ENCODE results near the gene TEAD3. TPM values are rescaled to one million over a fixed set of nuclear protein-coding genes. Genes with fewer than 3 reads are reported as not detected.

The TEAD3 gene
- total and polyA plus RNA-seq, 10 of the 15 experiments (the other 5 are each of a cell fraction or from before 2014, with no cell fraction given), result 0.02 to 0.28 (median 0.18) TPM; not detected in 5

DNA sequence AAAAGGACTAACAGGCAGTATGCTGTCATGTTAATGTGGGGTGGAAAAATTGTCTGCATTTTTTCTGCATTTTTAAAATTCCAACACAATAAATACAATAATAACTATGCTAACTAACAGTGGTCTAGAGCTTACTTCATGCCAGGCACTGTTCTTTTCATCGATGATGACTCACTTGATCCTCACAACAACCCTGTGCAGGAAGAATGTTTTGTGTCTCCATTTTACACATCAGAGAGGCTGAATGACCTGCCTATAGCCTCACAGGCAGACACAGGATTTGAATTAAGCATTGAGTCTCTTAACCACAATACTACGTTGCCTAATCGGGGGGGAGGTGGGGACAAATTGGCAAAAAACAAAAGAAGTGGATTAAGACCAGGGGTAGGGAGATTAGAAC is 71.6 kb downstream of the TEAD3 start:
- no peak for FAIRE-seq
- H2AFZ ChIP-seq (ENCODE audit: control insufficient read depth, low read depth, low read length), result no peak overlapping the region
- no peak overlapping the region for H3K27ac ChIP-seq (ENCODE audit: control insufficient read depth, insufficient read depth)
- ChIA-PET RAD21 (ENCODE audit: unreplicated experiment) (no interaction called here), CTCF (no interaction called here), SMC1A (ENCODE audit: uncharacterized antibody, unreplicated experiment) (no interaction called here), POLR2A (no interaction called here)
- no peak overlapping the region for H3K4me2 ChIP-seq (ENCODE audit: control insufficient read depth, insufficient read depth)
- TF ChIP-seq ZNF207 (IDR thresholded peaks at IDR 0.05; ENCODE audit: borderline replicate concordance) (no peak), EGR1 (IDR thresholded peaks at IDR 0.05; ENCODE audit: borderline replicate concordance in 1 of 2, low read depth in 2 of 2, low read length in 2 of 2) (no peak), EED (IDR thresholded peaks at IDR 0.05; ENCODE audit: low read depth) (no peak), MYC (IDR thresholded peaks at IDR 0.05; ENCODE audit: insufficient read depth, insufficient read length, insufficient replicate concordance, low read length, severe bottlenecking) (no peak), SIX5 (IDR thresholded peaks at IDR 0.05; ENCODE audit: low read depth, low read length, severe bottlenecking) (no peak), POLR2AphosphoS2 (IDR thresholded peaks at IDR 0.05; ENCODE audit: low read depth, low read length) (no peak), HDAC2 (IDR thresholded peaks at IDR 0.05) (no peak), SUPT20H (IDR thresholded peaks at IDR 0.05; ENCODE audit: borderline replicate concordance, control insufficient read depth, low read depth, low read length) (no peak), PAX8 (IDR thresholded peaks at IDR 0.05) (no peak), RB1 (IDR thresholded peaks at IDR 0.05; ENCODE audit: borderline replicate concordance) (no peak), ZNF622 (IDR thresholded peaks at IDR 0.05) (no peak), ETV6 (conservative IDR thresholded peaks at IDR 0.05 in 1 of 2, IDR thresholded peaks at IDR 0.05 in 1 of 2; ENCODE audit: borderline replicate concordance in 1 of 2, low read depth in 1 of 2) (no peak), YY1 (IDR thresholded peaks at IDR 0.05; ENCODE audit: low read depth, low read length) (no peak)
- TF ChIP-seq, protein P1, sequence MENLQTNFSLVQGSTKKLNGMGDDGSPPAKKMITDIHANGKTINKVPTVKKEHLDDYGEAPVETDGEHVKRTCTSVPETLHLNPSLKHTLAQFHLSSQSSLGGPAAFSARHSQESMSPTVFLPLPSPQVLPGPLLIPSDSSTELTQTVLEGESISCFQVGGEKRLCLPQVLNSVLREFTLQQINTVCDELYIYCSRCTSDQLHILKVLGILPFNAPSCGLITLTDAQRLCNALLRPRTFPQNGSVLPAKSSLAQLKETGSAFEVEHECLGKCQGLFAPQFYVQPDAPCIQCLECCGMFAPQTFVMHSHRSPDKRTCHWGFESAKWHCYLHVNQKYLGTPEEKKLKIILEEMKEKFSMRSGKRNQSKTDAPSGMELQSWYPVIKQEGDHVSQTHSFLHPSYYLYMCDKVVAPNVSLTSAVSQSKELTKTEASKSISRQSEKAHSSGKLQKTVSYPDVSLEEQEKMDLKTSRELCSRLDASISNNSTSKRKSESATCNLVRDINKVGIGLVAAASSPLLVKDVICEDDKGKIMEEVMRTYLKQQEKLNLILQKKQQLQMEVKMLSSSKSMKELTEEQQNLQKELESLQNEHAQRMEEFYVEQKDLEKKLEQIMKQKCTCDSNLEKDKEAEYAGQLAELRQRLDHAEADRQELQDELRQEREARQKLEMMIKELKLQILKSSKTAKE (IDR thresholded peaks at IDR 0.05; ENCODE audit: low read depth, poor library complexity, severe bottlenecking), result no peak
- TF ChIP-seq, protein P2, sequence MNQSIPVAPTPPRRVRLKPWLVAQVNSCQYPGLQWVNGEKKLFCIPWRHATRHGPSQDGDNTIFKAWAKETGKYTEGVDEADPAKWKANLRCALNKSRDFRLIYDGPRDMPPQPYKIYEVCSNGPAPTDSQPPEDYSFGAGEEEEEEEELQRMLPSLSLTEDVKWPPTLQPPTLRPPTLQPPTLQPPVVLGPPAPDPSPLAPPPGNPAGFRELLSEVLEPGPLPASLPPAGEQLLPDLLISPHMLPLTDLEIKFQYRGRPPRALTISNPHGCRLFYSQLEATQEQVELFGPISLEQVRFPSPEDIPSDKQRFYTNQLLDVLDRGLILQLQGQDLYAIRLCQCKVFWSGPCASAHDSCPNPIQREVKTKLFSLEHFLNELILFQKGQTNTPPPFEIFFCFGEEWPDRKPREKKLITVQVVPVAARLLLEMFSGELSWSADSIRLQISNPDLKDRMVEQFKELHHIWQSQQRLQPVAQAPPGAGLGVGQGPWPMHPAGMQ (IDR thresholded peaks at IDR 0.05; ENCODE audit: borderline replicate concordance), result no peak
- TF ChIP-seq, protein P3, sequence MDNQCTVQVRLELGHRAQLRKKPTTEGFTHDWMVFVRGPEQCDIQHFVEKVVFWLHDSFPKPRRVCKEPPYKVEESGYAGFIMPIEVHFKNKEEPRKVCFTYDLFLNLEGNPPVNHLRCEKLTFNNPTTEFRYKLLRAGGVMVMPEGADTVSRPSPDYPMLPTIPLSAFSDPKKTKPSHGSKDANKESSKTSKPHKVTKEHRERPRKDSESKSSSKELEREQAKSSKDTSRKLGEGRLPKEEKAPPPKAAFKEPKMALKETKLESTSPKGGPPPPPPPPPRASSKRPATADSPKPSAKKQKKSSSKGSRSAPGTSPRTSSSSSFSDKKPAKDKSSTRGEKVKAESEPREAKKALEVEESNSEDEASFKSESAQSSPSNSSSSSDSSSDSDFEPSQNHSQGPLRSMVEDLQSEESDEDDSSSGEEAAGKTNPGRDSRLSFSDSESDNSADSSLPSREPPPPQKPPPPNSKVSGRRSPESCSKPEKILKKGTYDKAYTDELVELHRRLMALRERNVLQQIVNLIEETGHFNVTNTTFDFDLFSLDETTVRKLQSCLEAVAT (IDR thresholded peaks at IDR 0.05), result no peak
- TF ChIP-seq, protein P4, sequence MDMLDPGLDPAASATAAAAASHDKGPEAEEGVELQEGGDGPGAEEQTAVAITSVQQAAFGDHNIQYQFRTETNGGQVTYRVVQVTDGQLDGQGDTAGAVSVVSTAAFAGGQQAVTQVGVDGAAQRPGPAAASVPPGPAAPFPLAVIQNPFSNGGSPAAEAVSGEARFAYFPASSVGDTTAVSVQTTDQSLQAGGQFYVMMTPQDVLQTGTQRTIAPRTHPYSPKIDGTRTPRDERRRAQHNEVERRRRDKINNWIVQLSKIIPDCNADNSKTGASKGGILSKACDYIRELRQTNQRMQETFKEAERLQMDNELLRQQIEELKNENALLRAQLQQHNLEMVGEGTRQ (IDR thresholded peaks at IDR 0.05; ENCODE audit: borderline replicate concordance, low read depth, low read length), result no peak
- H3K27me3 ChIP-seq (replicated peaks in 1 of 2; ENCODE audit: control insufficient read depth in 2 of 2, insufficient read depth in 2 of 2, low read length in 1 of 2), result no peaks in the 10 kb centered on the region
- peaks cover 7% of the 10 kb centered on the region for H3K4me1 ChIP-seq (ENCODE audit: control insufficient read depth, insufficient read depth, low read length)
- H3K9ac ChIP-seq (ENCODE audit: control insufficient read depth, insufficient read depth, low read length), result no peak overlapping the region
- H3K79me2 ChIP-seq (ENCODE audit: control insufficient read depth, insufficient read depth, low read length), result no peaks in the 10 kb centered on the region
- no peak for DNase-seq (ENCODE audit: low read depth, low spot score)
- H3K36me3 ChIP-seq (ENCODE audit: control insufficient read depth in 2 of 2, insufficient read depth in 2 of 2, low read length in 1 of 2), result peaks cover 0 to 9% of the 10 kb centered on the region in 2 experiments
- no peaks in the 10 kb centered on the region for H4K20me1 ChIP-seq (ENCODE audit: control insufficient read depth, insufficient read depth)
- H3K4me3 ChIP-seq, result no peak overlapping the region
- BruUV-seq (replicated peaks), result no TSS peak
- in situ Hi-C loops (cut with MboI) (no loop called here), intact Hi-C loops (cut with micrococcal nuclease; ENCODE audit: unreplicated experiment) (no loop called here)
- peaks cover 15% of the 10 kb centered on the region; the same call in 2 of the 3 replicates for H3K9me3 ChIP-seq (replicated peaks; ENCODE audit: control insufficient read depth, insufficient read depth, low read length)
- WGBS (ENCODE audit: insufficient coverage, insufficient replicate concordance, low lambda C conversion rate, missing lambda C conversion rate), result 82% methylated on average over 3 of the region's 3 CpGs
- ATAC-seq, result no peak

All from GM12878 (cell line).